Parathyroid adenoma (tissue), 2 donors: ENCODE data around the gene EGR1.

Source experiments
- H2AFZ ChIP-seq: fragments of 300-600 bp; sonication (generic); one replicate; pipeline ENCODE4 v1.7.0; 2017; ENCODE audit warnings: antibody characterized with exemption, mild to moderate bottlenecking
- H3K27ac ChIP-seq: fragments of 300-600 bp; sonication (generic); one replicate; pipeline ENCODE4 v1.7.0; 2017
- H3K27me3 ChIP-seq: fragments of 300-600 bp; sonication (generic); one replicate; pipeline ENCODE4 v1.7.0; 2017; ENCODE audit warnings: low read length; ENCODE audit not compliant: control insufficient read depth, insufficient read depth
- H3K36me3 ChIP-seq: fragments of 300-600 bp; sonication (generic); one replicate; pipeline ENCODE4 v1.7.0; 2017; ENCODE audit warnings: low read length; ENCODE audit not compliant: control insufficient read depth, insufficient read depth
- H3K4me1 ChIP-seq: fragments of 300-600 bp; sonication (generic); one replicate; pipeline ENCODE4 v1.7.0; 2017; ENCODE audit warnings: control low read depth
- H3K4me2 ChIP-seq: fragments of 300-600 bp; sonication (generic); one replicate; pipeline ENCODE4 v1.7.0; 2017; ENCODE audit warnings: low read length
- H3K4me3 ChIP-seq: fragments of 300-600 bp; sonication (generic); one replicate; pipeline ENCODE4 v1.7.0; 2017; ENCODE audit warnings: low read depth, low read length
- H3K79me2 ChIP-seq: fragments of 300-600 bp; sonication (generic); one replicate; pipeline ENCODE4 v1.7.0; 2017; ENCODE audit warnings: control low read depth
- H3K9ac ChIP-seq: fragments of 300-600 bp; sonication (generic); one replicate; pipeline ENCODE4 v1.7.0; 2017; ENCODE audit warnings: mild to moderate bottlenecking
- H3K9me3 ChIP-seq: fragments of 300-600 bp; sonication (generic); one replicate; pipeline ENCODE4 v1.7.0; 2017; ENCODE audit warnings: low read length; ENCODE audit not compliant: control insufficient read depth
- TF ChIP-seq, protein P1 (sequence below): fragments of 300-600 bp; sonication (generic); IDR thresholded peaks from one replicate; pipeline ENCODE4 v1.7.0; 2017; ENCODE audit warnings: antibody characterized with exemption, mild to moderate bottlenecking
- donor health status: primary hyperparathyroidism.

EGR1 gene

DNA sequence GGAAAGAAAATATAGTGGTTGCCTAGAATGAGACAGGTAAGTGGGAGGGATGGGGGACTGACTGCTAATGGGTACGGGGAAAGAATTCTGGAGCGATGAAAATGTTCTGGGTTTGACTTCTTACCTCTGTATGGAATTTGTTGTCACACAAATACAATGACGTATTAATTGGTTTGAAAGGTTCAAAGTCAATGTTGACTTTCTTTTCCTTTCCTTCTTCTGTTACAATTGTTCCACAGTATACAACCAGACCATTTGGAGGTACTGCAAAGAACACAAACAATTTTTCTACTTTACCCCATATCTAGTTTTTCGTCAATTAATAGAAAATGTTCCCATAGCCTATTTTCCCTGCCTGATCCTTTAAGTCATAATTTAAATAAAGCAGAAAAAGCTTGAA, 52.2 kb downstream of the EGR1 start:
- no peaks in the 10 kb centered on the region for H3K27me3 ChIP-seq
- H3K9me3 ChIP-seq = no peaks in the 10 kb centered on the region
- H3K36me3 ChIP-seq = no peaks in the 10 kb centered on the region
- H3K4me2 ChIP-seq = no peak overlapping the region
- H3K79me2 ChIP-seq = peaks cover 27% of the 10 kb centered on the region
- no peak overlapping the region for H3K4me3 ChIP-seq
- H2AFZ ChIP-seq = no peak overlapping the region
- H3K27ac ChIP-seq = no peak overlapping the region
- no peaks in the 10 kb centered on the region for H3K4me1 ChIP-seq
- no peak overlapping the region for H3K9ac ChIP-seq
- TF ChIP-seq, protein P1, sequence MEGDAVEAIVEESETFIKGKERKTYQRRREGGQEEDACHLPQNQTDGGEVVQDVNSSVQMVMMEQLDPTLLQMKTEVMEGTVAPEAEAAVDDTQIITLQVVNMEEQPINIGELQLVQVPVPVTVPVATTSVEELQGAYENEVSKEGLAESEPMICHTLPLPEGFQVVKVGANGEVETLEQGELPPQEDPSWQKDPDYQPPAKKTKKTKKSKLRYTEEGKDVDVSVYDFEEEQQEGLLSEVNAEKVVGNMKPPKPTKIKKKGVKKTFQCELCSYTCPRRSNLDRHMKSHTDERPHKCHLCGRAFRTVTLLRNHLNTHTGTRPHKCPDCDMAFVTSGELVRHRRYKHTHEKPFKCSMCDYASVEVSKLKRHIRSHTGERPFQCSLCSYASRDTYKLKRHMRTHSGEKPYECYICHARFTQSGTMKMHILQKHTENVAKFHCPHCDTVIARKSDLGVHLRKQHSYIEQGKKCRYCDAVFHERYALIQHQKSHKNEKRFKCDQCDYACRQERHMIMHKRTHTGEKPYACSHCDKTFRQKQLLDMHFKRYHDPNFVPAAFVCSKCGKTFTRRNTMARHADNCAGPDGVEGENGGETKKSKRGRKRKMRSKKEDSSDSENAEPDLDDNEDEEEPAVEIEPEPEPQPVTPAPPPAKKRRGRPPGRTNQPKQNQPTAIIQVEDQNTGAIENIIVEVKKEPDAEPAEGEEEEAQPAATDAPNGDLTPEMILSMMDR = no peak
